HepG2 (cell line): ENCODE data around the gene CA4. TPM values are rescaled to one million over a fixed set of nuclear protein-coding genes. Genes with fewer than 3 reads are reported as not detected.

Source experiments
- ARNT ChIP-seq: fragments of 450-650 bp; IDR thresholded peaks from 2 replicates; pipeline ENCODE4 v1.6.1; 2017
- DRAP1 ChIP-seq: IDR thresholded peaks from 2 replicates; pipeline ENCODE4 v1.6.1; 2016; ENCODE audit warnings: missing genetic modification reagents, missing compliant biosample characterization
- GABPB1 ChIP-seq: IDR thresholded peaks from 2 replicates; pipeline ENCODE4 v1.6.1; 2016; ENCODE audit warnings: mild to moderate bottlenecking, missing genetic modification reagents, moderate library complexity, missing compliant biosample characterization
- IKZF4 ChIP-seq: sonication (generic); formaldehyde crosslinking; IDR thresholded peaks from 2 replicates; pipeline ENCODE4 v1.5.1; 2020; ENCODE audit warnings: borderline replicate concordance, mild to moderate bottlenecking, low read depth, missing genetic modification reagents; ENCODE audit errors: not compliant biosample characterization
- KDM1A ChIP-seq: IDR thresholded peaks from 2 replicates; pipeline ENCODE4 v1.6.1; 2016; ENCODE audit warnings: missing compliant biosample characterization
- KDM3A ChIP-seq: IDR thresholded peaks from 2 replicates; pipeline ENCODE4 v1.6.1; 2018; ENCODE audit warnings: low read depth, missing compliant biosample characterization
- MAFF ChIP-seq: IDR thresholded peaks from 2 replicates; pipeline ENCODE4 v1.6.1; 2011; ENCODE audit warnings: low read depth, low read length, improper control_type of control experiment
- MAZ ChIP-seq, 2 experiments: sonication (generic) in 1 of 2; formaldehyde crosslinking in 1 of 2; IDR thresholded peaks; 2 replicates each; pipeline versions ENCODE4 v1.5.0 to v1.6.1; 2012 to 2020; ENCODE audit warnings: low read depth in 2 of 2, mild to moderate bottlenecking in 2 of 2, borderline replicate concordance in 1 of 2, improper control_type of control experiment in 1 of 2, low read length in 1 of 2, missing genetic modification reagents in 1 of 2, moderate library complexity in 1 of 2
- NCOR1 ChIP-seq: fragments of 200-600 bp; sonication (generic); IDR thresholded peaks from 2 replicates; pipeline ENCODE4 v1.7.0; 2017; ENCODE audit warnings: antibody characterized with exemption, low read length, borderline replicate concordance
- NFYB ChIP-seq: sonication (generic); formaldehyde crosslinking; IDR thresholded peaks from 2 replicates; pipeline ENCODE4 v1.4.0; 2020; ENCODE audit warnings: missing genetic modification reagents
- PHF5A ChIP-seq: IDR thresholded peaks from one replicate; pipeline ENCODE4 v1.6.1; 2018; ENCODE audit warnings: low read depth, missing genetic modification reagents; ENCODE audit not compliant: unreplicated experiment
- POLR2AphosphoS5 ChIP-seq: IDR thresholded peaks from 2 replicates; pipeline ENCODE4 v1.6.1; 2012; ENCODE audit warnings: low read depth, low read length
- SP1 ChIP-seq, 2 experiments: fragments of 450-650 bp in 1 of 2; sonication (generic) in 1 of 2; formaldehyde crosslinking in 1 of 2; IDR thresholded peaks; 2 replicates each; pipeline versions ENCODE4 v1.4.0 to v1.6.1; 2016 to 2020; ENCODE audit warnings: missing genetic modification reagents in 1 of 2
- ZNF3 ChIP-seq: IDR thresholded peaks from 2 replicates; pipeline ENCODE4 v1.7.0; 2017; ENCODE audit warnings: inconsistent platforms
- ZNF343 ChIP-seq: sonication (generic); formaldehyde crosslinking; IDR thresholded peaks from 2 replicates; pipeline ENCODE4 v1.4.0; 2020; ENCODE audit warnings: mild to moderate bottlenecking, missing genetic modification reagents
- ZNF460 ChIP-seq: sonication (generic); formaldehyde crosslinking; IDR thresholded peaks from 2 replicates; pipeline ENCODE4 v1.5.1; 2020; ENCODE audit warnings: missing genetic modification reagents, mild to moderate bottlenecking, borderline replicate concordance
- ZNF564 ChIP-seq: sonication (generic); formaldehyde crosslinking; IDR thresholded peaks from 2 replicates; pipeline ENCODE4 v1.8.1; 2023; ENCODE audit warnings: mild to moderate bottlenecking, missing genetic modification reagents
- ZNF766 ChIP-seq: sonication (generic); formaldehyde crosslinking; IDR thresholded peaks from 2 replicates; pipeline ENCODE4 v1.5.0; 2020; ENCODE audit warnings: missing genetic modification reagents, borderline replicate concordance
- ZNF790 ChIP-seq: sonication (generic); formaldehyde crosslinking; IDR thresholded peaks from 2 replicates; pipeline ENCODE4 v1.8.0; 2022; ENCODE audit warnings: missing genetic modification reagents, mild to moderate bottlenecking, borderline replicate concordance
- polyA plus RNA-seq, 8 experiments: library from polyadenylated mRNA; depleted of rRNA in 3 of 8; stranded (reverse) in 7 of 8; unstranded in 1 of 8; fragments of >200 nt; fragmentation: Illumina TruSeq in 4 of 8; extraction: Trizol in 4 of 8; gene quantifications; 2 replicates each; pipeline versions ENCODE4 v1.2.1 to v1.2.3, GENCODE V29; 2011 to 2016; ENCODE audit warnings: low read depth in 4 of 8, missing spikeins in 1 of 8, mixed read lengths in 1 of 8; ENCODE audit not compliant: insufficient read depth in 1 of 8
- total RNA-seq, 5 experiments: library from RNA; depleted of rRNA; stranded (reverse); fragments of >200 nt; fragmentation: Illumina TruSeq; extraction: Trizol; gene quantifications; 2 replicates each; pipeline ENCODE4 v1.2.3, GENCODE V29; 2016; ENCODE audit warnings: low read depth in 1 of 5
- TF ChIP-seq, protein P1 (sequence below): sonication (generic); formaldehyde crosslinking; IDR thresholded peaks from 2 replicates; pipeline ENCODE4 v1.5.0; 2020; ENCODE audit warnings: mild to moderate bottlenecking, missing genetic modification reagents, borderline replicate concordance
- TF ChIP-seq, protein P2 (sequence below): IDR thresholded peaks from 2 replicates; pipeline ENCODE4 v1.6.1; 2016; ENCODE audit warnings: mild to moderate bottlenecking, missing biosample characterization, missing genetic modification reagents

CA4 gene
- total and polyA plus RNA-seq, 2 of the 13 experiments (the other 11 are each of a cell fraction or from before 2014, with no cell fraction given) = not detected

DNA sequence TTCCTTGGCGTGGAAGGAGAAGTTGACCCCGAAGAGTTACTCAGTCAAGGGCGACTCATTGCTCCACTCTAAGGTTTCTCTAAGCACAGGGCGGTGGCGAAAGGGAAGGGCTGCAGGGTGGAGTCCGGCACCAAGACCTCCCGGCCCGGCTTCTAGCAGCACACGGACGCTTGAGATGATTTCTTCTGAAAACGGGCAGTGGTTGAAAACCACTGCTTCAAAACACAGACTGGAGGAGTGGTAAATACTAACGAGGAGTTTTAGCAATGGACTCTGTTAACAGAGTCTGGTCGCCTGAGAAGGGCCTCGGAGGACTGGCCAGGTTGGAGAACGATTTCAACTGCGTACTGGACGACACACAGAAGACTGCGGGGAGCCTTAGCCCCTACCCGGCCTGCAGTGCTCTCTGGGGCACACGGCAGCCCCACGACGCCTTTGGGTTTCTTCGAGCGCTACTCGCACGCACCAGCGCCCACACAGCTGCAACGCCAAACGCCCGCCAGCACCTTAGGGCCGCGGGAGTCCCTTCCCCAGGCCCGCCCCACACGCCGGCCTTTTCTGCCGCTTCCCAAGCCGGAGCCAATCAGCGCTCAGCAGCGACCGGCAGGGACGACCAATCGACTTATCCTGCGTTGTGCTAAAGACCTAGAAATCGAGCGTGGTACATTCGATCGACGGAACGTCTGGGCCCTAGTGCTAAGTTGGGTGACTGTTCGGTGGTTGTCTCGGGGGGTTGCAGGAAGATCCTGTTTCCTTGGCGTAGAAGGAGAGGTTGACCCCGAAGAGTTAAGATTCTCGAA lies 14.4 kb upstream of the CA4 start (continued):
- TF ChIP-seq, protein P1, sequence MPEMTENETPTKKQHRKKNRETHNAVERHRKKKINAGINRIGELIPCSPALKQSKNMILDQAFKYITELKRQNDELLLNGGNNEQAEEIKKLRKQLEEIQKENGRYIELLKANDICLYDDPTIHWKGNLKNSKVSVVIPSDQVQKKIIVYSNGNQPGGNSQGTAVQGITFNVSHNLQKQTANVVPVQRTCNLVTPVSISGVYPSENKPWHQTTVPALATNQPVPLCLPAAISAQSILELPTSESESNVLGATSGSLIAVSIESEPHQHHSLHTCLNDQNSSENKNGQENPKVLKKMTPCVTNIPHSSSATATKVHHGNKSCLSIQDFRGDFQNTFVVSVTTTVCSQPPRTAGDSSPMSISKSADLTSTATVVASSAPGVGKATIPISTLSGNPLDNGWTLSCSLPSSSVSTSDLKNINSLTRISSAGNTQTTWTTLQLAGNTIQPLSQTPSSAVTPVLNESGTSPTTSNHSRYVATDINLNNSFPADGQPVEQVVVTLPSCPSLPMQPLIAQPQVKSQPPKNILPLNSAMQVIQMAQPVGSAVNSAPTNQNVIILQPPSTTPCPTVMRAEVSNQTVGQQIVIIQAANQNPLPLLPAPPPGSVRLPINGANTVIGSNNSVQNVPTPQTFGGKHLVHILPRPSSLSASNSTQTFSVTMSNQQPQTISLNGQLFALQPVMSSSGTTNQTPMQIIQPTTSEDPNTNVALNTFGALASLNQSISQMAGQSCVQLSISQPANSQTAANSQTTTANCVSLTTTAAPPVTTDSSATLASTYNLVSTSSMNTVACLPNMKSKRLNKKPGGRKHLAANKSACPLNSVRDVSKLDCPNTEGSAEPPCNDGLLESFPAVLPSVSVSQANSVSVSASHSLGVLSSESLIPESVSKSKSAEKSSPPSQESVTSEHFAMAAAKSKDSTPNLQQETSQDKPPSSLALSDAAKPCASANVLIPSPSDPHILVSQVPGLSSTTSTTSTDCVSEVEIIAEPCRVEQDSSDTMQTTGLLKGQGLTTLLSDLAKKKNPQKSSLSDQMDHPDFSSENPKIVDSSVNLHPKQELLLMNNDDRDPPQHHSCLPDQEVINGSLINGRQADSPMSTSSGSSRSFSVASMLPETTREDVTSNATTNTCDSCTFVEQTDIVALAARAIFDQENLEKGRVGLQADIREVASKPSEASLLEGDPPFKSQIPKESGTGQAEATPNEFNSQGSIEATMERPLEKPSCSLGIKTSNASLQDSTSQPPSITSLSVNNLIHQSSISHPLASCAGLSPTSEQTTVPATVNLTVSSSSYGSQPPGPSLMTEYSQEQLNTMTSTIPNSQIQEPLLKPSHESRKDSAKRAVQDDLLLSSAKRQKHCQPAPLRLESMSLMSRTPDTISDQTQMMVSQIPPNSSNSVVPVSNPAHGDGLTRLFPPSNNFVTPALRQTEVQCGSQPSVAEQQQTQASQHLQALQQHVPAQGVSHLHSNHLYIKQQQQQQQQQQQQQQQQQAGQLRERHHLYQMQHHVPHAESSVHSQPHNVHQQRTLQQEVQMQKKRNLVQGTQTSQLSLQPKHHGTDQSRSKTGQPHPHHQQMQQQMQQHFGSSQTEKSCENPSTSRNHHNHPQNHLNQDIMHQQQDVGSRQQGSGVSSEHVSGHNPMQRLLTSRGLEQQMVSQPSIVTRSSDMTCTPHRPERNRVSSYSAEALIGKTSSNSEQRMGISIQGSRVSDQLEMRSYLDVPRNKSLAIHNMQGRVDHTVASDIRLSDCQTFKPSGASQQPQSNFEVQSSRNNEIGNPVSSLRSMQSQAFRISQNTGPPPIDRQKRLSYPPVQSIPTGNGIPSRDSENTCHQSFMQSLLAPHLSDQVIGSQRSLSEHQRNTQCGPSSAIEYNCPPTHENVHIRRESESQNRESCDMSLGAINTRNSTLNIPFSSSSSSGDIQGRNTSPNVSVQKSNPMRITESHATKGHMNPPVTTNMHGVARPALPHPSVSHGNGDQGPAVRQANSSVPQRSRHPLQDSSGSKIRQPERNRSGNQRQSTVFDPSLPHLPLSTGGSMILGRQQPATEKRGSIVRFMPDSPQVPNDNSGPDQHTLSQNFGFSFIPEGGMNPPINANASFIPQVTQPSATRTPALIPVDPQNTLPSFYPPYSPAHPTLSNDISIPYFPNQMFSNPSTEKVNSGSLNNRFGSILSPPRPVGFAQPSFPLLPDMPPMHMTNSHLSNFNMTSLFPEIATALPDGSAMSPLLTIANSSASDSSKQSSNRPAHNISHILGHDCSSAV (CRISPR knock-in tag) = no peak
- peak; percentile 91; the same call in 1 of the 2 replicates for TF ChIP-seq ZNF766
- TF ChIP-seq SP1 (IDR thresholded peaks at IDR 0.05) = no peak
- TF ChIP-seq SP1 (CRISPR knock-in tag; IDR thresholded peaks at IDR 0.05) = peak; percentile 73
- TF ChIP-seq POLR2AphosphoS5 = peak; percentile 44; the same call in 1 of the 2 replicates
- TF ChIP-seq IKZF4 (CRISPR knock-in tag) = no peak
- no peak for TF ChIP-seq MAZ (IDR thresholded peaks at IDR 0.05; ENCODE audit: borderline replicate concordance, low read depth, low read length)
- peak; percentile 82 for TF ChIP-seq MAZ (CRISPR knock-in tag; IDR thresholded peaks at IDR 0.05; ENCODE audit: low read depth)
- TF ChIP-seq, protein P2, sequence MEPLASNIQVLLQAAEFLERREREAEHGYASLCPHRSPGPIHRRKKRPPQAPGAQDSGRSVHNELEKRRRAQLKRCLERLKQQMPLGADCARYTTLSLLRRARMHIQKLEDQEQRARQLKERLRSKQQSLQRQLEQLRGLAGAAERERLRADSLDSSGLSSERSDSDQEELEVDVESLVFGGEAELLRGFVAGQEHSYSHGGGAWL (CRISPR knock-in tag) = peak; percentile 76; the same call in 1 of the 2 replicates
- peak; percentile 73; the same call in 1 of the 2 replicates for TF ChIP-seq ZNF564 (CRISPR knock-in tag)
- TF ChIP-seq ARNT = no peak
- TF ChIP-seq KDM3A (CRISPR knock-in tag) = peak; percentile 70; the same call in 1 of the 2 replicates
- no peak for TF ChIP-seq KDM1A (CRISPR knock-in tag)
- TF ChIP-seq ZNF790 (CRISPR knock-in tag) = no peak
- no peak for TF ChIP-seq PHF5A
- TF ChIP-seq DRAP1 (CRISPR knock-in tag) = peak; percentile 23; the same call in 1 of the 2 replicates
- TF ChIP-seq GABPB1 = peak; percentile 85
- 0 out of 2 replicates have a peak, but pooled peaks have one; percentile 18 for TF ChIP-seq MAFF
- peak; percentile 88 for TF ChIP-seq NFYB
- TF ChIP-seq ZNF460 = no peak
- TF ChIP-seq ZNF343 = peak; percentile 73; the same call in 1 of the 2 replicates
- no peak for TF ChIP-seq ZNF3 (CRISPR knock-in tag)
- no peak for TF ChIP-seq NCOR1
